A549 (cell line): ENCODE data around the gene SOCS7.
A peak's percentile ranks its signal among the peaks of the same experiment; 100 is the strongest.

ENCODE experiments used
- CEBPB ChIP-seq, 2 experiments: fragments of >200 bp in 1 of 2; sonication (Bioruptor Twin) in 1 of 2; formaldehyde crosslinking in 1 of 2; IDR thresholded peaks; 2 replicates each; pipeline ENCODE4 v1.6.1; 2012 to 2016
- HMGXB4 ChIP-seq: fragments of 250-450 bp; sonication (Bioruptor Pico); IDR thresholded peaks from 2 replicates; pipeline ENCODE4 v1.5.0; 2021; ENCODE audit warnings: mild to moderate bottlenecking, moderate library complexity, borderline replicate concordance
- JUN ChIP-seq, 2 experiments: fragments of >200 bp; sonication (Bioruptor Twin); formaldehyde crosslinking; IDR thresholded peaks; 2 replicates in 1 of 2; 3 replicates in 1 of 2; pipeline ENCODE4 v1.6.1; 2016 to 2017
- KDM5A ChIP-seq: fragments of 200-600 bp; sonication (generic); IDR thresholded peaks from 2 replicates; pipeline ENCODE4 v1.6.1; 2016; ENCODE audit warnings: antibody characterized with exemption, mild to moderate bottlenecking
- MAX ChIP-seq: IDR thresholded peaks from 2 replicates; pipeline ENCODE4 v1.6.1; 2012
- NR3C1 ChIP-seq: fragments of >200 bp; sonication (Bioruptor Twin); formaldehyde crosslinking; IDR thresholded peaks from 3 replicates; pipeline ENCODE4 v1.6.1; 2017
- POLR2A ChIP-seq: IDR thresholded peaks from 2 replicates; pipeline ENCODE4 v1.6.1; 2012; ENCODE audit warnings: mild to moderate bottlenecking, low read length
- ZFP36 ChIP-seq: fragments of 450-650 bp; IDR thresholded peaks from 2 replicates; pipeline ENCODE4 v1.6.1; 2014; ENCODE audit warnings: borderline replicate concordance; ENCODE audit not compliant: partially characterized antibody
- TF ChIP-seq, protein P1 (sequence below): IDR thresholded peaks from 2 replicates; pipeline ENCODE4 v1.6.1; 2012
- TF ChIP-seq, protein P2 (sequence below): fragments of >200 bp; sonication (Bioruptor Twin); formaldehyde crosslinking; IDR thresholded peaks from 3 replicates; pipeline ENCODE4 v1.5.1; 2016
- TF ChIP-seq, protein P3 (sequence below): fragments of 200-600 bp; sonication (generic); IDR thresholded peaks from 2 replicates; pipeline ENCODE4 v1.6.1; 2016; ENCODE audit warnings: antibody characterized with exemption, mild to moderate bottlenecking, moderate library complexity

DNA sequence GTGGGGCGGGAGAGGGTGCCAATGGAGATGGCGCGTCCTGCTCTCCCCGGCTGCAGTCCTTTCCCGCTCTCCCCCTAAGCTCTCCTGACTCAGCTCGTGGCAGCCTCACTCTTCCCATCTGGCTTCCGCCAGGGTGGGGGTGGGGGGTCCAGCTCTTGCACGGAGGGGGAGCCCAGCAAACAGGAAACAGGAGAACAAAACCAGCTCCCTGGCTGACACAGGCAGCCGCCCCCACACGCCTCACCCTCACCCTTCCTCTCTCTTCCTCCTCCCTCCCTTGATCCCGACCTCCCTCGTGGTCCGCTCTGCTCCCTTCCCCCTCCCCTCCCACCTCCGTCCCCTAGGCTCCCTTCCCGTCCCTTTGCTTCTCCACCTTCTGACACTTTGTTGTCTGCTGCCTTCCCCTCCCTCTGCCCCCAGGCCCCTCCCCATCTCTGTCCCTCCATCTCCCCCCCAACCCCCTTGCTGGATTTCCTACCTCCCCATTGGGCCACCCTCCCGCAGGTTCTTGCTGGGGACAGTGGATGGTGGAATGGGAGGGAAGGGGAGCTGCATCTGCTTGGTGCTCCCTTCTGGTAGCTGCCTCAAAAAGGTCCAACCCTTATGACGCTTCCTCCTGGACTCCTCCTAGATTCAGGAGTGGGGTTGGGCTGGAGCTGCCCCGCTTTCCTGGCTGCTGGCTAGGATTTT lies 100.3 kb downstream of the SOCS7 start:
- TF ChIP-seq NR3C1, result no peak
- TF ChIP-seq, protein P1, sequence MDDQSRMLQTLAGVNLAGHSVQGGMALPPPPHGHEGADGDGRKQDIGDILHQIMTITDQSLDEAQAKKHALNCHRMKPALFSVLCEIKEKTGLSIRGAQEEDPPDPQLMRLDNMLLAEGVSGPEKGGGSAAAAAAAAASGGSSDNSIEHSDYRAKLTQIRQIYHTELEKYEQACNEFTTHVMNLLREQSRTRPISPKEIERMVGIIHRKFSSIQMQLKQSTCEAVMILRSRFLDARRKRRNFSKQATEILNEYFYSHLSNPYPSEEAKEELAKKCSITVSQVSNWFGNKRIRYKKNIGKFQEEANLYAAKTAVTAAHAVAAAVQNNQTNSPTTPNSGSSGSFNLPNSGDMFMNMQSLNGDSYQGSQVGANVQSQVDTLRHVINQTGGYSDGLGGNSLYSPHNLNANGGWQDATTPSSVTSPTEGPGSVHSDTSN, result no peak
- TF ChIP-seq, protein P2, sequence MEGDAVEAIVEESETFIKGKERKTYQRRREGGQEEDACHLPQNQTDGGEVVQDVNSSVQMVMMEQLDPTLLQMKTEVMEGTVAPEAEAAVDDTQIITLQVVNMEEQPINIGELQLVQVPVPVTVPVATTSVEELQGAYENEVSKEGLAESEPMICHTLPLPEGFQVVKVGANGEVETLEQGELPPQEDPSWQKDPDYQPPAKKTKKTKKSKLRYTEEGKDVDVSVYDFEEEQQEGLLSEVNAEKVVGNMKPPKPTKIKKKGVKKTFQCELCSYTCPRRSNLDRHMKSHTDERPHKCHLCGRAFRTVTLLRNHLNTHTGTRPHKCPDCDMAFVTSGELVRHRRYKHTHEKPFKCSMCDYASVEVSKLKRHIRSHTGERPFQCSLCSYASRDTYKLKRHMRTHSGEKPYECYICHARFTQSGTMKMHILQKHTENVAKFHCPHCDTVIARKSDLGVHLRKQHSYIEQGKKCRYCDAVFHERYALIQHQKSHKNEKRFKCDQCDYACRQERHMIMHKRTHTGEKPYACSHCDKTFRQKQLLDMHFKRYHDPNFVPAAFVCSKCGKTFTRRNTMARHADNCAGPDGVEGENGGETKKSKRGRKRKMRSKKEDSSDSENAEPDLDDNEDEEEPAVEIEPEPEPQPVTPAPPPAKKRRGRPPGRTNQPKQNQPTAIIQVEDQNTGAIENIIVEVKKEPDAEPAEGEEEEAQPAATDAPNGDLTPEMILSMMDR, result no peak
- no peak for TF ChIP-seq POLR2A
- TF ChIP-seq CEBPB (IDR thresholded peaks at IDR 0.05), result no peak
- no peak for TF ChIP-seq ZFP36
- no peak for TF ChIP-seq KDM5A
- TF ChIP-seq MAX, result 0 out of 2 replicates have a peak, but pooled peaks have one; percentile 15
- no peak for TF ChIP-seq HMGXB4 (CRISPR knock-in tag)
- TF ChIP-seq, protein P3, sequence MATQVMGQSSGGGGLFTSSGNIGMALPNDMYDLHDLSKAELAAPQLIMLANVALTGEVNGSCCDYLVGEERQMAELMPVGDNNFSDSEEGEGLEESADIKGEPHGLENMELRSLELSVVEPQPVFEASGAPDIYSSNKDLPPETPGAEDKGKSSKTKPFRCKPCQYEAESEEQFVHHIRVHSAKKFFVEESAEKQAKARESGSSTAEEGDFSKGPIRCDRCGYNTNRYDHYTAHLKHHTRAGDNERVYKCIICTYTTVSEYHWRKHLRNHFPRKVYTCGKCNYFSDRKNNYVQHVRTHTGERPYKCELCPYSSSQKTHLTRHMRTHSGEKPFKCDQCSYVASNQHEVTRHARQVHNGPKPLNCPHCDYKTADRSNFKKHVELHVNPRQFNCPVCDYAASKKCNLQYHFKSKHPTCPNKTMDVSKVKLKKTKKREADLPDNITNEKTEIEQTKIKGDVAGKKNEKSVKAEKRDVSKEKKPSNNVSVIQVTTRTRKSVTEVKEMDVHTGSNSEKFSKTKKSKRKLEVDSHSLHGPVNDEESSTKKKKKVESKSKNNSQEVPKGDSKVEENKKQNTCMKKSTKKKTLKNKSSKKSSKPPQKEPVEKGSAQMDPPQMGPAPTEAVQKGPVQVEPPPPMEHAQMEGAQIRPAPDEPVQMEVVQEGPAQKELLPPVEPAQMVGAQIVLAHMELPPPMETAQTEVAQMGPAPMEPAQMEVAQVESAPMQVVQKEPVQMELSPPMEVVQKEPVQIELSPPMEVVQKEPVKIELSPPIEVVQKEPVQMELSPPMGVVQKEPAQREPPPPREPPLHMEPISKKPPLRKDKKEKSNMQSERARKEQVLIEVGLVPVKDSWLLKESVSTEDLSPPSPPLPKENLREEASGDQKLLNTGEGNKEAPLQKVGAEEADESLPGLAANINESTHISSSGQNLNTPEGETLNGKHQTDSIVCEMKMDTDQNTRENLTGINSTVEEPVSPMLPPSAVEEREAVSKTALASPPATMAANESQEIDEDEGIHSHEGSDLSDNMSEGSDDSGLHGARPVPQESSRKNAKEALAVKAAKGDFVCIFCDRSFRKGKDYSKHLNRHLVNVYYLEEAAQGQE, result no peak
- TF ChIP-seq JUN (IDR thresholded peaks at IDR 0.05), result no peak
